RWPE1 (cell line): ENCODE measurements around the gene HOXC10.

Source experiments
- CTCF ChIA-PET: fragments of 350-600 bp; sonication (Branson Sonifier 250); formaldehyde crosslinking; extraction: SDS; loops from one replicate; lab custom pipeline; 2021; lab: Yijun Ruan, JAX
- POLR2A ChIA-PET: fragments of 400-600 bp; formaldehyde crosslinking; extraction: SDS; loops from one replicate; lab custom pipeline; 2020; ENCODE audit warnings: antibody characterized with exemption; ENCODE audit not compliant: low non-redundant PET; lab: Yijun Ruan, JAX
- DNase-seq: peaks from one replicate; pipeline ENCODE4 v3.0.0; 2012; ENCODE audit warnings: low spot score
- H3K27ac ChIP-seq: fragments of 450-650 bp; 2 replicates; pipeline ENCODE4 v1.5.1; 2017
- CTCF ChIP-seq: fragments of 450-650 bp; conservative IDR thresholded peaks from 2 replicates; pipeline ENCODE4 v1.5.1; 2017; ENCODE audit warnings: low read depth, mild to moderate bottlenecking

Gene HOXC10

GRCh38 chr12:54002278-54002914 is 17.4 kb downstream of the HOXC10 start:
- no peak for TF ChIP-seq CTCF
- ChIA-PET POLR2A (no interaction called here), CTCF (interaction anchor here (0.6 to 0.7 kb wide), 2 partner anchors 12 to 20 kb away, joined by 3 to 9 read pairs; no protein-coding TSS in a partner anchor)
- DNase-seq = no peak
- no peak overlapping the region for H3K27ac ChIP-seq

DNA sequence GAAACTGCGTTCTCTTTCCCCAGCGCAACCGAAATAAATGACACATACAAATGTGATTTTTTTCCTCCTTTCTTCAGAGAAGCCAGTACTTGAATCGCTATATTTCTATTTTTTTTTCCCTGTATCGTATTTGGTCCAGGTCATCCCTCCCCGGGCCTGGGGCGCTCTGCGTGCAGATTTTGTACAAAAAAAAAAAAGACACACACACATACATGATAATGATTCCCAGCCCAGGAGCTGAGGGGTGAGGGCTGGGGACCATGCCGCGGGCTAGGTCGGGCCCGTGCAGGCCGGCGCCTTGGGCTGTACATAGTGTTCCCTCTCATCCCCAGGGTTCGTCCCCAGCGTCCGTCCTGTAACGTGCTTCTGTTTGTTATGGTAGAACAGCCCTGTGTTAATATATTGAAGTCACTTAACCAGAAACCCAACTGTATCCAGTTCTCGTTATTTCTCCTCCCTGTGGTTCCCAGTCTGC is 18.0 kb downstream of the HOXC10 start:
- ChIA-PET CTCF (interaction anchor here (0.7 to 1.7 kb wide), 2 partner anchors 19 to 205 kb away, joined by 3 to 8 read pairs; no protein-coding TSS in a partner anchor), POLR2A (no interaction called here)
- no peak overlapping the region for H3K27ac ChIP-seq
- no peak for TF ChIP-seq CTCF
- DNase-seq = no peak

DNA sequence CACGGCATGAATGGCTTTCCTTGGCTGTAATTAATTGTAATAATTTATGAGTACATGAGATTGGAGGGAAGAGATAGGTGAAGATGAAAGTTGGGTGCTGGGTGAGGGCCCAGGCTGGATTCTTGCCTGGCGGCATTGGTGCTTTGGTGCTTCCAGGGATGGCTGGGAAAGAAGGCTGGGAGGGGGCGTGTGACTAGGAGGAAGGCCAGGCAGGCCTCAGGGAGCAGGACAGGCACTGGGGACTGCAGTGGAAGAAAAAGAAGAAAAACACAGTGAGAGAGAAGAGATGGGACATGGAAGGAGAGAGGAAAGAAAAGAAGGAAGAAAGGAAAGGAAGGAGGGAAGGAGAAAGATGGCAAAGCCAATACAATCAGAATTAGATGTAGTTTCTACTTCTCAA is 18.7 kb downstream of the HOXC10 start:
- CTCF ChIA-PET = interaction anchor here (0.6 to 1.7 kb wide), 5 partner anchors 19 to 1860 kb away, joined by 3 to 8 read pairs (median 5); partner anchors contain the start of gene HOXC10
- TF ChIP-seq CTCF = no peak
- no peak for DNase-seq
- H3K27ac ChIP-seq = no peak overlapping the region
- POLR2A ChIA-PET = no interaction called here

GRCh38 chr12:54004063-54004840 is 19.3 kb downstream of the HOXC10 start:
- DNase-seq = no peak
- no peak for TF ChIP-seq CTCF
- ChIA-PET CTCF (interaction anchor here (0.6 to 1.7 kb wide), 6 partner anchors 20 to 1860 kb away, joined by 3 to 8 read pairs (median 4); partner anchors contain the start of gene HOXC10), POLR2A (no interaction called here)
- H3K27ac ChIP-seq = no peak overlapping the region

DNA sequence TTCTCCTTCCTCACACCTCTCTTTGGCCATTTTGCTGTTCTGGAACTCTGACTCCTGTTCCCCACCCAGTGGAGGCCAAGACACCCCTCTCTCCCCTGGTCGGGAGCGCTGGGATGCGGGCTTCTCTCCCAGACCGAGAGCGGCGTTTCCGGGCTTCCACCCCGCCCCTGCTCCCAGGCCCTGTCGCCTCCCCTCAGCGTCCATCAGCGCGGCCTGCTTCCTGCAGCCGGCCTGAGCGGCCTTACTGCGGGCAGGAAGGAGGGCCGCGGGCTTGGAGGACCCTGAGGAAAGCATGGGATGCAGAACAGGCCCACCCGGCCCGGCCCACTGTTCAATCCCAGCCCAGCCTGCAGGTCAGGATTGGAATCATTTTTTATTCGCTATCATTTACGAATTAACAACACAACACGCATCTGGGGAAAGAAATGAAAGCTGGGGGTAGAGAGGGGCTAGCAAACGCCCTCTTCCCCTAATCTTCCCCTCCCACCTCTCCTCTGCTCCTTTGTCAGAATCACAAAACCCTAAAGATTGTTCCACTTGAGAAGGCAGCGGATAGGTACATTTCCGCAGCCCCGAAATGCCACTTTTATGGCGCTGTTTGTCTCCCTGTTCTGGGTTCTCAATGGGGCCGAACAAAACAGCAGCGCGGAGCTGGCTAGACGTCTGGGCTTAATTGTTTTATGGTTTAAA is 20.0 kb downstream of the HOXC10 start:
- no peak for DNase-seq
- POLR2A ChIA-PET = no interaction called here
- TF ChIP-seq CTCF = no peak
- CTCF ChIA-PET = interaction anchor here (0.7 to 1.4 kb wide), 6 partner anchors 20 to 202 kb away, joined by 3 to 7 read pairs (median 4); partner anchors contain the start of gene HOXC10
- no peak overlapping the region for H3K27ac ChIP-seq

- no peak overlapping the region for H3K27ac ChIP-seq
- no peak for DNase-seq
- CTCF ChIA-PET = interaction anchor here (0.5 to 4.4 kb wide), 20 partner anchors 11 to 211 kb away, joined by 3 to 47 read pairs (median 4); partner anchors contain the start of genes HOXC10 and HOXC5
- POLR2A ChIA-PET = no interaction called here
- no peak for TF ChIP-seq CTCF
Observed at GRCh38 chr12:54005531-54005852, 20.5 kb downstream of the HOXC10 start.
